ENCODE data around the gene MAPRE3.

GRCh38 chr2:27000228-27000627, 29.8 kb downstream of the MAPRE3 start:
- no peak for TF ChIP-seq GATA2 (IDR thresholded peaks at IDR 0.05; ENCODE audit: low read depth, low read length)
- no peak for TF ChIP-seq GATA3 (IDR thresholded peaks at IDR 0.05; ENCODE audit: low read depth, low read length)
